GM04503 (cell line): ENCODE results near the gene SARM1.
"Not testable (repeated sequence)": the region's sequence is repeated elsewhere in the genome, so short reads cannot be mapped to it uniquely, and the experiment has no call there.

ENCODE experiments used
- DNase-seq: peaks from one replicate; pipeline ENCODE4 v3.0.0-alpha.2; 2012; ENCODE audit warnings: low read depth

SARM1 gene

GRCh38 chr17:28425206-28425605 is 53.7 kb downstream of the SARM1 start:
- DNase-seq: no peak

DNA sequence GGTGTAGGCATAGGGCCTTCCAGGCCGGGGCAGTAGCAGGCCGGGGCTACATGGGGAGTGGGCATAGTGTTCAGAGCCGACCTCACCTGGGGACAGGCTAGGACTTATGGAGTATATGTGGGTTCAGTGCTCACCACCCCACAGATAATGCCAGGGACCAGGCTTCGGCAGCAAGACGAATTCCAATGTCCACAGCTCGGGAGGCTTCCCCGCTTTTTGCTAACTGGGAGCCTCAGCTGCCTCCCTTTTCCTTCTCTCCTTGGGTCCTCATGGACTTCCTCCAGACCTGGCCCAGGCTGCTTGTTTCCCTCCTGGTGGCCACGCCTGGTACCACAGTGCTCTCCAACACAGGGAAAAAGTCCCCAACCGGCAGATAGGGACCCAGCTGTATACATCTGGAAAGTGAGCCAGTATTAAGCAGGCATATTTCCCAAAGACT is 54.6 kb downstream of the SARM1 start:
- no peak for DNase-seq

- no peak for DNase-seq
Observed at GRCh38 chr17:28427371-28427770, 55.9 kb downstream of the SARM1 start.

DNA sequence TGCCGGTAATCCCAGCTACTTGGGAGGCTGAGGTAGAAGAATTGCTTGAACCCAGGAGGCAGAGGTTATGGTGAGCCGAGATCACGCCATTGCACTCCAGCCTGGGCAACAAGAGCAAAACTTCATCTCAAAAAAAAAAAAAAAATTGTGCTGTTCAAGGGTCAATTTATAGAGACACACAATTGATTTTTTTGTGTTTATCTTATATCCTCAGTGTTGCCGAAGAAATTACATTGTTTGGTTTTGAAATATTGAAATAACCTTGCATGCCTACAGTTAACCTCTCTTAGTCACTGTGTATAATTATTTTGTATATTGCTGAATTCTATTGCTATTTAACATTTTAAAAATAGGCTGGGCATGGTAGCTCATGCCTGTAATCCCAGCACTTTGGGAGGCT is 56.5 kb downstream of the SARM1 start:
- not testable (repeated sequence) for DNase-seq

DNA sequence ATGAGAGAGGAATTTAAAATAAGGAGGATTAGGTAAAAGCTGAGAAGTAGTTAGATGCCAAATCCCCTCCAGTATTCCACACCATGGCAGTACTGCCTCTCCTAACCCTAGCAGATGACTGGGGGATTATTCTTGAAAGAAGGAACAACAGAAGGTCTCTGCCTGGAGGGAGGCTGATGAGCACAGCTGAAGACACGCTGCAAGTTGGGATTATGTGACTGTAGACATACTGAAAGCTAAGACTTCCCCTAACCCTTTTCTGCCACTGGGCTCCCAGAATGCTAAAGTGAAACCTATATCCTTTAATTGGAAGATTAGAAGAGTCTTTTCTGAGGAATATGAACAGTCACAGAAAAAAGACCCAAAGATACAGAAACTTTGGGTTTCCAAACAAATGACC is 62.2 kb downstream of the SARM1 start:
- no peak for DNase-seq

DNA sequence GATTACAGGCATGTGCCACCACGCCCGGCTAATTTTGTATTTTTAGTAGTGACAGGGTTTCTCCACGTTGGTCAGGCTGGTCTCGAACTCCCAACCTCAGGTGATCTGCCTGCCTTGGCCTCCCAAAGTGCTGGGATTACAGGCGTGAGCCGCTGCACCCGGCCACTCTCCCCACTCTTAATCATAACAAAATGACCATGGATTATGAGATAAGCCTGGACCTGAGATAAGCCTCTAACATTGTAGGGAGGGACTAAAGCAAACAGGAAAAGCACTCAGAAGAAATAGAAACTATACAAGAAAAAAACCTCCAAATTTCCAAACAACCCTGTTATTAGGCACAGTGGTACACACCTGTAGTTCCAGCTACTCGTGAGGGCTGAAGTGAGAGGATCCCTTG is 62.8 kb downstream of the SARM1 start:
- not testable (repeated sequence) for DNase-seq

- no peak for DNase-seq
Observed at GRCh38 chr17:28443901-28444638, 72.6 kb downstream of the SARM1 start.

- DNase-seq: no peak
Observed at GRCh38 chr17:28446716-28447395, 75.4 kb downstream of the SARM1 start.

DNA sequence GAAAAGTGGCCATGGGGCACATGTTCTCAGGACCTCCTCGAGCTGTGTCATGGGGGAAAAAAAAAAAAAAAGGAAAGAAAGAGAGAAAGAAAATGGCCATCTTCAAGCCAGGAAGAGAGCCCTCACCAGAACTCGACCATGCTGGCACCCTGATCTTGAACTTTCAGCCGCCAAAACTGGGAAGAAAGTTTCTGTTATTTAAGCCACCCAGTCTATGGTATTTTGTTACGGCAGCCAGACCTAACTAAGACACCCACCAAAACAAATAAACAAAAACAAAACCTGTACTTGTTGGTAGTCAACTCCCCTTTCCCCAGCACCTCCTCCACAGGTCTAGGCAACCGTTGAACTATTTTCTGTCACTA is 75.9 kb downstream of the SARM1 start:
- DNase-seq: no peak

- no peak for DNase-seq
Observed at GRCh38 chr17:28449859-28450258, 78.4 kb downstream of the SARM1 start.
